Gastrocnemius medialis (tissue), 4 donors: Measurements from ENCODE around the gene RCL1.

Experiments
- POLR2A ChIP-seq, 2 donors: fragments of 450-650 bp; IDR thresholded peaks; one replicate each; pipeline ENCODE4 v1.6.1; 2017; ENCODE audit warnings: antibody characterized with exemption in 2 of 2, mild to moderate bottlenecking in 2 of 2, moderate library complexity in 2 of 2
- TF ChIP-seq, protein P1 (sequence below), 5 experiments: fragments of 450-650 bp in 3 of 5; fragments of 200-600 bp in 2 of 5; sonication (generic) in 2 of 5; IDR thresholded peaks in 4 of 5; conservative IDR thresholded peaks in 1 of 5; 1 replicate in 4 of 5; 2 replicates in 1 of 5; pipeline ENCODE4 v1.5.1; 2016 to 2019; ENCODE audit warnings: antibody characterized with exemption in 5 of 5, mild to moderate bottlenecking in 3 of 5, moderate library complexity in 3 of 5

DNA sequence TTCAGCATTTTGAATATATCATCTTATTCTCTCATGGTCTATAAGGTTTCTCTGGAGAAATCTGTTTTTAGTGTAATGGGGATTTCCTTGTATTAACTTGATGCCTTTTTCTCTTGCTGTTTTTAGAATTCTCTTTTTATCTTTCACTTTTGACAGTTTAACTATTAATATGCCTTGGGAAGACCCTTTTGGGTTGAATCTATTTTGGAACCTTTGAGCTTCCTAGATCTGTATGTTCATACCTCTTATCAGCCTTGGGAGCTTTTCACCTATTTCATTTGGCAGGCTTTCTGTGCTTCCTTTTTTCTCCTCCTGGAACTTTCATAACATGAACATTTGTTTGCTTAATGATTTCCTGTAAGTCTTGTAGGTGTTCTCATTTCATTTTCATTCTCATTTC is 22.2 kb downstream of the RCL1 start:
- TF ChIP-seq POLR2A (IDR thresholded peaks at IDR 0.05): no peak
- TF ChIP-seq, protein P1, sequence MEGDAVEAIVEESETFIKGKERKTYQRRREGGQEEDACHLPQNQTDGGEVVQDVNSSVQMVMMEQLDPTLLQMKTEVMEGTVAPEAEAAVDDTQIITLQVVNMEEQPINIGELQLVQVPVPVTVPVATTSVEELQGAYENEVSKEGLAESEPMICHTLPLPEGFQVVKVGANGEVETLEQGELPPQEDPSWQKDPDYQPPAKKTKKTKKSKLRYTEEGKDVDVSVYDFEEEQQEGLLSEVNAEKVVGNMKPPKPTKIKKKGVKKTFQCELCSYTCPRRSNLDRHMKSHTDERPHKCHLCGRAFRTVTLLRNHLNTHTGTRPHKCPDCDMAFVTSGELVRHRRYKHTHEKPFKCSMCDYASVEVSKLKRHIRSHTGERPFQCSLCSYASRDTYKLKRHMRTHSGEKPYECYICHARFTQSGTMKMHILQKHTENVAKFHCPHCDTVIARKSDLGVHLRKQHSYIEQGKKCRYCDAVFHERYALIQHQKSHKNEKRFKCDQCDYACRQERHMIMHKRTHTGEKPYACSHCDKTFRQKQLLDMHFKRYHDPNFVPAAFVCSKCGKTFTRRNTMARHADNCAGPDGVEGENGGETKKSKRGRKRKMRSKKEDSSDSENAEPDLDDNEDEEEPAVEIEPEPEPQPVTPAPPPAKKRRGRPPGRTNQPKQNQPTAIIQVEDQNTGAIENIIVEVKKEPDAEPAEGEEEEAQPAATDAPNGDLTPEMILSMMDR (IDR thresholded peaks at IDR 0.05 in 4 of 5, conservative IDR thresholded peaks at IDR 0.05 in 1 of 5): no peak
